ENCODE data around the gene CDH13.

CDH13 gene

GRCh38 chr16:83809092-83809491 lies 1182.3 kb downstream of the CDH13 start:
- no peak for DNase-seq (ENCODE audit: low read depth)

DNA sequence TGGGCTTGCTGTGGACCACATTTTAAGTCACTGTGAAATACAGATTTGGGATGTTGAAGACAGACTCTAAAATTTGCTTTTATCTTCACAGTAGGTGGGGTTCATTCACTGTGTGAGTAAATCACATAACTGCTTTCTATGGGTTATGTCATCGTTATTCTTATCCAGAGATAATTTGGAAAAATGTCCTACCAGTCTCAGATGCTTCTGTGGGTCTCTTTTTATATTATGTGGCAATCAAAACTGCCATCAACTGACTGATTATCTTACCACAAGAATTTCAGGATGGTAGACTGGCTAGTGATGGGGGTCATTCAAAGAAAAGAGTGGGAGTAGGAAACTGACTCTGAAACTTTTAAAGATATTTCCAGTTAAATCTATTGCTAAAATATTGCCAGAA lies 1184.1 kb downstream of the CDH13 start:
- no peak for DNase-seq (ENCODE audit: low read depth)

- no peak for DNase-seq (ENCODE audit: low read depth)
These were observed 1187.3 kb downstream of the CDH13 start for GRCh38 chr16:83813823-83814658.

DNA sequence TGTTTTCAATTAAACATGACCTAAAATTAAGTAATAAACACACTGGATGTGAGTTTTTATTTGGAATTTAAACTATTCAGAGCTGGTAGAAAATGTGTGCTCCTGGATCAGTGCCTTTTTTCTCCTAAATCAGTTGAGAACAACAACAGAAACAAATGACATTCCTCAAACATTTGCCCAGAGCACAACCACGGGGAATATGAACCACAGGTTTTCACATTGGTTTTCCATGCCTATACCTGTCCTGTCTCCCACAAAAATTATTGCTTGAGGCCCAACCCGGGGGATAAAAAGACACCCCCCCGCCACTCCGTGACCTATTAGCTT lies 1187.9 kb downstream of the CDH13 start:
- DNase-seq (ENCODE audit: low read depth) = no peak

DNA sequence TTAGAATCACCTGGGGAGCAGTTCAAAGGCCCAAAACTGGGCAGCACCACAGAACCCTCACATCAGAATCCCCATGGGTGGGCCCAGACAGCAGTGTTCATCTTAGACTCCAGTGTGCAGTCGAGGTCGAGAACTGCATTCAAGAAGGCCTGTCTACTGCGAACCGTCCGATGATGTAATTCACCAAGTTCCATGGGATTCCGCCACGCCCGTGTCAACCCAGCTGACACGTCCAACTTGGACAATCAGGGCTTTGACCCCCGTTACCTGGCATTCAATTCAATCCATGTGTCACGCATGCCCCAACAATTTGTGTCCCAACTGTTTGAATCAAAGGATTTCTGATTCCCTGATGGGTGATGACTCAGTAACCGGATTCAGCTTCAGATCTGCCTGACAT lies 1190.3 kb downstream of the CDH13 start:
- no peak for DNase-seq (ENCODE audit: low read depth)

- no peak for DNase-seq (ENCODE audit: low read depth)
These were observed 1191.5 kb downstream of the CDH13 start for GRCh38 chr16:83818276-83818675.

DNA sequence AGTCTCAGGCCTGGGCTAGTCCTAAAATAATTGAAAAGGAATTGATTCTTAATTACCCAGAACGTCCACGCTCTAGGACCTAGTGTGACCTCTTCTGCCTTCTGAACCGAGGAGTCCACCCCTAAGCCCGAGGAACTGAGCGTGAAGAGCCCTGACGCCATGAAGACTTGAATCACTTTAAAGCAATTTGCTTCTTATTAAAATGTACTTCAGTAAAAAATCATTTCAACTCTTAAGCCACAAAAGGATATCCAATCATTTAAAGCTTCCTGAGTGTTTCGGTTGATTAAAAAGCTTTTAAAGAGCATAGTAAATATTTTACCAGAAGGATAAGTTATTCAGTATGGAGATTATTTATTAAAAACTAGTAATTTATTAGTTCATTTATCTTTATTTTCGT lies 1192.6 kb downstream of the CDH13 start:
- no peak for DNase-seq (ENCODE audit: low read depth)

GRCh38 chr16:83826146-83826913 lies 1199.6 kb downstream of the CDH13 start:
- DNase-seq (ENCODE audit: low read depth) = peak; percentile 68

DNA sequence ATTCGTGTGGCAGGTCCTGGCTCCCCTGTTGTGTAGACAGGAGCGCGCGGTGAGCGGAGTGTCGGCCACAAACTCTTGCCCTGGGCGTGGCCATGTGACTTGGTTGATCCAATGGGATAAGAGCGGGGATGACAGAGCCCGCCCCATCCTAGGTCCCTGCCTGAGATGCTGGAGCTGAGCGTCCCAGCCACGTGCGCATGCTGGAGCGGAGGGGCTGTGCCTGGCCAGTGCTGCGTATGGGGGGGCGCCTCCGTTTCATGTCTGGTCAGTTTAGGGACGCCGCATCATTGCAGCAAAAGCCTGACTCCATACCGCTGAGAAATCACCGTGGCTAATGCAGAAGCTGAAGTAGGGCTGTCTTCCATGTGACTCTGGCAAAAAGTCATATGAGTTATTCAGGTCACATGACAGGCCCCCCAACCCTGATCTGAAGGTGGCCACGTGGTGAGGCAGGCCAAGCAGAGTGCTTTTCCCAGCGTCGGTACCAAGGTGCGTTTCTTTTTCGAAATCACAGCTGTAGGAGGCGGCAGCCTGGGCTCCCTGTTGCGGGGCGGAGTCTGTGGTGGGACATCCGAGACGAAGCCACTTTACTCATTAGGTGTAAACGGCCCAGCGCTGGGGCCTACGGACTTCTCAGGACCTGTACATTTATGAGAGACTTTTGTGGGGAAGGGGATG lies 1203.5 kb downstream of the CDH13 start:
- DNase-seq (ENCODE audit: low read depth) = no peak

DNA sequence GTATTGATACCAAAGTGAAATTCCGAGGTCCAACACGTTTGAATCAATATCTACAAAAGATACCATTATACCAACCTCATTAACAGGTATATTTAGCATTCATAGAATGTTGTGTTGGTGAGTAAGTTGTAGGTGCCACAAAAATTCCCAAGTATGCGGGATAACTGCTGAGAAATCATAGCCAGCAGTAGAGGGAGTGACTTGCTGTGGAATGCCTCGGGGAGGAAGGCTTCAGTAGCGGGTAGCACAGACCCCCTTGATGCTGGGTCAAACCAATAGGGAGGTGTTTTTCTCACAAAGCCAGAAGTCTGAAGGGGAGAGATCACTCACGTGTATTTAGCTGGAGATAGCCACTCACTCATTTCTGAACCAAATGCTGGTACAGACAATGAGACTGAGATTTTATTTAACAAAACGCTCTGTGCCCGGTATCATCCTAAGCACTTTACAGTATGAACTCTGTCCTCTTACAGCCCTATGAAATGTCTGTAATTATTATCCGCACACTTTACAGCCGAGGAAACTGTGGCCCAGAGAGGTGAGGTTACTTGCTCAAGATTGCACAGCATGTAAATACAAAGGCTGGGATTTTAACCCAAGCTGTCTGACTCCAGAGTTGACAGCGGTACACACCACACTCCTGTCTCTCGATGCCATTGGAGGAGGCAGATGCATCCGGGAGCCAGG lies 1204.1 kb downstream of the CDH13 start:
- DNase-seq (ENCODE audit: low read depth) = no peak

DNA sequence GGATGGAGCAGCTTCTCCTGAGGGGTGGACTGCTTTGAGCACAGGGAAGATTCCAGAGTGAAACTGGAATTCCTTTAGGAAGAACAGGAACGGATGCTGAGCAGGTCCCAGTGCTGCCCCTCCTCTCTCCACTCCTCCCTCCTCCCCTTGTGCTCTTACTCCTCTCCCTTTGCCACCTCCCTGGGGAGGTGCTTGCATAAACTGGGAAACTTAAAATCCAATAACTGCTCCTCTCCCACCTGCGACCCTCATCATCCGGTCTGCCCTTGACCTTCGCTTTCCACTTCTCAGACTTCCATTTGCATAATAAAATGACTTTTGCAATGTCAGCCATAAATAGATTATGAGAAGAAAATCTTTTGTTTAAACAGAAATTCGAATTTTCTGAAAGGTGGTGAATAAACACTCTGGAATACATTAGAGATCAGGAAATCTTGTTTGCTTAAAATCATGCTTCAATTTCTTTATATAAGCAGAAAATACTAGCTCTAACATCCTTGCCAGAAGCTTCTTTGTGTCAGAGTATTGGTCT lies 1204.8 kb downstream of the CDH13 start:
- DNase-seq (ENCODE audit: low read depth) = no peak

DNA sequence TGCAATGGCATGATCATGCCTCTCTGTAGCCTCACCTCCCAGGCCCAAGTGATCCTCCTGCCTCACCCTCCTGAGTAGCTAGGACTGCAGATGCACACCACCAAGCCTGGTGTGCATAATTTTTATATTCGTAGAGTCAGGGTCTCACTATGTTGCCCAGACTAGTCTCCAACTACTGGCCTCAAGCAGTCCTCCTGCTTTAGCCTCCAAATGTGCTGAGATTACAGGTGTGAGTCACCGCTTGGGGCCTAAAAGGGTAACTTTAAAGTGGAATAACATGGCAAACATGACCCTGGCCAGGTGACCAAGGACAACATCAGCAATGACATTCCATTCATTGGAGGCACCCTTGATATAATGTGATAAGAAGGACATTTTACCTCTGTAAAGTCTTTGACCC lies 1207.2 kb downstream of the CDH13 start:
- DNase-seq (ENCODE audit: low read depth) = no peak

DNA sequence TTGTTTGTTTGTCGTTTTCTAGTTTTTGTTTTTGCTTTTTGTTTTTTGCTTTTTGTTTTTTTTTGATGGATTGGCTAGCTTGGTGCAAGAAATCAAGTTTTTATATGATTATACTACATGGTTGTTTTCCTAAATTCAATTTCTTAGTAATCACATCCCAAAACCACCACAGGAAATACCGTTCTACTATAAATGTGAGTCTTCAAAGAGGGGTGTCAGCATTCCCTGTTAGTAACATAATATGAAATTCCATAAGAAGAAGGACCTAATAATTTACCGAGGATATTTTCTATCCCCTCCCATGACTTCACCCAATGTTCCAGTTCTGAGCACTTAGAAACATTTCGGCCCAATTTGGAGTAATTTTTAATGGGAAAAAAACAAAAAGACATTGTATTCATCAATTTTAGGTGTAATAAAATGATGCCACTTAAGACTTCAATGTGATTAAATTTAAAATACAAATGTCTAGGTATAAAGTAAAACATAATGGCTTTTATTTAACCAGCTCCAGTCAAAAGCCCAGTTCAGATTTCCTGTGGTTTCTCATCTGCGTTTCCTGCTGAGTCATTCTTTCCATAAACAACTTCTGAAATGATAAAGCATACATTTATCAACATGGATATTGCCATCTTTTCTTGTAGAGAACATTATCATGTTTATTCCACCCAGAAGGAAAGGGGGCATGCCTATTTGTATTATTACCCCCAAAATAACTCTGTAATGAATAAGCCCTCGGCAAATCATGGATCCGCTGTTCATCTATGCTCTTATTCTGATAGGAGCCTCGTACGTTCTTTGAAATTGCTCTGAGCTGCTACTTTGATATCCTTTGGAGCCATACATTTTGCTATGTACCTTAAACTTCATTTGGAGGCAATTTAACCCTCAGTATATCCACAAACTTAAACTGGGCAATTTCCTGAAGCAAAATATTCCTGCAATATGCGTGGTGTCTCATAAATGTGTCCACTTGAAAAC lies 1209.1 kb downstream of the CDH13 start:
- no peak for DNase-seq (ENCODE audit: low read depth)

GRCh38 chr16:83837566-83837965 lies 1210.8 kb downstream of the CDH13 start:
- no peak for DNase-seq (ENCODE audit: low read depth)

- no peak for DNase-seq (ENCODE audit: low read depth)
These were observed 1211.4 kb downstream of the CDH13 start for GRCh38 chr16:83838151-83838550.

- DNase-seq (ENCODE audit: low read depth) = no peak
These were observed 1212.8 kb downstream of the CDH13 start for GRCh38 chr16:83839561-83839960.

- DNase-seq (ENCODE audit: low read depth) = no peak
These were observed 1213.4 kb downstream of the CDH13 start for GRCh38 chr16:83840060-83840617.

DNA sequence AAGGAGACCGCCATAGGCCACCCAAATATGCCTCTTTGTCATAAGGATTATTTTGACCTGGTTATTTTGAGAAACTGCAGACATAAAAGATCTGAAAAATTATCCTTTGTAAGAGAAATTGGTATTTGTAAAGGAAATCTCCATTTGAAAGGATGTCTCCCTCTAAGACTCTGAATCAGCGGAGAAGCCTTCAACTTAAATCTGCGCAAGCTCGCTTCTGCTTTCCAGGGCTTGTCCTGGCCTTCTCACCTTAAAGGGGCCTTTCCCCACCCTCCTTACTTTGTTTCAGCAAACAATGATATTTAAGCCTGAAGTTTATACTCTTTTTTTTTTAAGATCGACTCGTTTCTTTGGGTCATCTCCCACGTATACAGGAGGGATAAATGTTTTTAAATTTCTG lies 1215.5 kb downstream of the CDH13 start:
- DNase-seq (ENCODE audit: low read depth) = no peak

DNA sequence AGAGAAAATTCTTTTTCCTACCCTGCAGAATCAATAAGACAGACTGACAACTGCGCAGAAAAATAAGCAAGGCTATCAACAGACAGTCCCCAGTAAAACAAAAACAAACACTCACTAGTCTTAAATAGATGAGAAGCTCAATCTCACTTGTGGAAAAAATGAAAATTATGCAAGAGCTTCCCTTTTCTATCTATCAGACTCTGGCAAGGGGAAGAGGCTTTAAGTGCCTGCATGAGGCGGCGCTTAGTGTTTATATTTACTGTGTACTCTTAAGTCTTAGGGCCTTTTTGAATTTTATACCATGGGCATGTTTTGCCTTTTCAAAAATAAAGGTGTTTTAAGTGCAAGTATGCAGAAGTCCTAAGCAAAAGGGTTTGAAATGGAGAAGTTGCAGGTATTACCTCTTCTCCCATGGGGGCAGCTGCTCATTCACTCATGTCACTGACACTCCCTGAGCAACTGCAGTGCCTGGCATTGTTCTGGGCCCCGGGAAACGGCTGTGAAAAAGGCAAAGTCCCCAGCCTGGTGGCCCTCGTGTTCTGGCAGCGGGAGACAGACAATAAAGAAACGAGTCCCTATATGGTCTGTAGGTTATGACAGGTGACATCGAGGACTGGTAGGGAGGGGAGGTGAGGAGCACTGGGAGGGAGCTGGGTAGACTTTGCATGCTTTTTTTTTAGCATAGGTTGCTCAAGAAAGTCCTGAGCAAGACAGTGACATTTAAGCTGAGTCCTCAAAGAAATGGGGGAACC lies 1216.2 kb downstream of the CDH13 start:
- no peak for DNase-seq (ENCODE audit: low read depth)

DNA sequence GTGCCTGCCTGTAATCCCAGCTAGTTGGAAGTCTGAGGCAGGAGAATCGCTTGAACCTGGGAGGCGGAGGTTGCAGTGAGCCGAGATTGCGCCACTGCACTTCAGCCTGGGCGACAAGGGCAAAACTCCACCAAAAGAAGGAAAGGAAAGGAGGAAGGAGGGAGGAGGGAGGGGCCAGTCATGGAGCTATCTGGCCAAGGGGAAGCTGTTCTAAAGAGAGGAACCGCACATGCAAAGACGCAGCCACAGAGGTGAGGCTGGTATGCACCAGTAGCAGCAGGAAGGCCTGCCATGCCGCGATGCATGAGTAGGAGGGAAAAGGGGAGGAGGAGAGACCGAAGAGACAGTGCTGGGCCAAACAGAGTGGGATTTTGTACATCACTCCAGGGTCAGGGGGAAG lies 1216.9 kb downstream of the CDH13 start:
- DNase-seq (ENCODE audit: low read depth) = no peak
